HG03520 (cell line): ENCODE data around the gene PEAK1.
"Not testable (repeated sequence)": the region's sequence is repeated elsewhere in the genome, so short reads cannot be mapped to it uniquely, and the experiment has no call there.

Source experiments
- ATAC-seq: cut with Tn5 transposase; IDR thresholded peaks from one replicate; pipeline ENCODE4 v1.9.1; 2021; ENCODE audit warnings: mild to moderate bottlenecking, moderate library complexity; ENCODE audit not compliant: unreplicated experiment

The PEAK1 gene

GRCh38 chr15:77311618-77312398 lies 108.1 kb downstream of the PEAK1 start:
- no peak for ATAC-seq

- ATAC-seq = no peak
Observed at GRCh38 chr15:77311020-77311419, 108.9 kb downstream of the PEAK1 start.

- no peak for ATAC-seq
Observed at GRCh38 chr15:77309392-77309791, 110.5 kb downstream of the PEAK1 start.

GRCh38 chr15:77305953-77306352 lies 114.0 kb downstream of the PEAK1 start:
- no peak for ATAC-seq

GRCh38 chr15:77296773-77297337 lies 123.0 kb downstream of the PEAK1 start:
- no peak for ATAC-seq

- no peak for ATAC-seq
Observed at GRCh38 chr15:77295446-77295845, 124.5 kb downstream of the PEAK1 start.

GRCh38 chr15:77292969-77293558 lies 126.8 kb downstream of the PEAK1 start:
- no peak for ATAC-seq

GRCh38 chr15:77291107-77291506 lies 128.8 kb downstream of the PEAK1 start:
- no peak for ATAC-seq

- no peak for ATAC-seq
Observed at GRCh38 chr15:77287385-77287784, 132.5 kb downstream of the PEAK1 start.

- no peak for ATAC-seq
Observed at GRCh38 chr15:77285057-77285997, 134.6 kb downstream of the PEAK1 start.

GRCh38 chr15:77282333-77282732 lies 137.6 kb downstream of the PEAK1 start:
- no peak for ATAC-seq

GRCh38 chr15:77276943-77277342 lies 143.0 kb downstream of the PEAK1 start:
- ATAC-seq = no peak

GRCh38 chr15:77276096-77276495 lies 143.8 kb downstream of the PEAK1 start:
- no peak for ATAC-seq

GRCh38 chr15:77273136-77273535 lies 146.8 kb downstream of the PEAK1 start:
- ATAC-seq = not testable (repeated sequence)

- ATAC-seq = no peak
Observed at GRCh38 chr15:77266708-77267386, 153.1 kb downstream of the PEAK1 start.

GRCh38 chr15:77255385-77255784 lies 164.5 kb downstream of the PEAK1 start:
- ATAC-seq = no peak

GRCh38 chr15:77251662-77252061 lies 168.2 kb downstream of the PEAK1 start:
- ATAC-seq = no peak

GRCh38 chr15:77247116-77247515 lies 172.8 kb downstream of the PEAK1 start:
- no peak for ATAC-seq

- ATAC-seq = no peak
Observed at GRCh38 chr15:77243716-77244401, 176.0 kb downstream of the PEAK1 start.

GRCh38 chr15:77243135-77243534 lies 176.8 kb downstream of the PEAK1 start:
- ATAC-seq = no peak
